HG03045 (cell line): ENCODE data around the gene SMIM14.
"Not testable (repeated sequence)": the region's sequence is repeated elsewhere in the genome, so short reads cannot be mapped to it uniquely, and the experiment has no call there.

Experiments used
- ATAC-seq: cut with Tn5 transposase; IDR thresholded peaks from one replicate; pipeline ENCODE4 v1.9.1; 2021; ENCODE audit warnings: mild to moderate bottlenecking, moderate library complexity; ENCODE audit not compliant: unreplicated experiment

SMIM14 gene

GRCh38 chr4:39648213-39648612 is 9.5 kb upstream of the SMIM14 start:
- ATAC-seq = no peak

- no peak for ATAC-seq
Measured at GRCh38 chr4:39642885-39643552, 4.4 kb upstream of the SMIM14 start.

- no peak for ATAC-seq
Measured at GRCh38 chr4:39641451-39641850, 2.8 kb upstream of the SMIM14 start.

- peak; percentile 1 for ATAC-seq
Measured at GRCh38 chr4:39637586-39638353, 895 bp downstream of the SMIM14 start.

- no peak for ATAC-seq
Measured at GRCh38 chr4:39637221-39637585, 1.5 kb downstream of the SMIM14 start.

- no peak for ATAC-seq
Measured at GRCh38 chr4:39636531-39637184, 2.0 kb downstream of the SMIM14 start.

GRCh38 chr4:39635023-39635422 is 3.6 kb downstream of the SMIM14 start:
- no peak for ATAC-seq

- no peak for ATAC-seq
Measured at GRCh38 chr4:39631700-39632079, 7.0 kb downstream of the SMIM14 start.

GRCh38 chr4:39627413-39627812 is 11.3 kb downstream of the SMIM14 start:
- no peak for ATAC-seq

- ATAC-seq = no peak
Measured at GRCh38 chr4:39626913-39627312, 11.8 kb downstream of the SMIM14 start.

- ATAC-seq = no peak
Measured at GRCh38 chr4:39626261-39626660, 12.4 kb downstream of the SMIM14 start.

GRCh38 chr4:39621582-39621981 is 17.1 kb downstream of the SMIM14 start:
- ATAC-seq = no peak

- no peak for ATAC-seq
Measured at GRCh38 chr4:39620551-39621313, 17.9 kb downstream of the SMIM14 start.

GRCh38 chr4:39617534-39617933 is 21.1 kb downstream of the SMIM14 start:
- no peak for ATAC-seq

GRCh38 chr4:39616651-39617050 is 22.0 kb downstream of the SMIM14 start:
- ATAC-seq = no peak

GRCh38 chr4:39616112-39616511 is 22.6 kb downstream of the SMIM14 start:
- not testable (repeated sequence) for ATAC-seq

- no peak for ATAC-seq
Measured at GRCh38 chr4:39614487-39615162, 24.0 kb downstream of the SMIM14 start.

- ATAC-seq = peak; percentile 34
Measured at GRCh38 chr4:39613093-39613656, 25.5 kb downstream of the SMIM14 start.

- peak; percentile 86 for ATAC-seq
Measured at GRCh38 chr4:39609454-39609931, 29.2 kb downstream of the SMIM14 start.

GRCh38 chr4:39608451-39608850 is 30.2 kb downstream of the SMIM14 start:
- ATAC-seq = no peak
